Loucy (cell line): ENCODE data around the gene SSPN.

Source experiments
- H2AFZ ChIP-seq: fragments of 200-600 bp; sonication (generic); 2 replicates; pipeline ENCODE4 v1.6.0; 2016; ENCODE audit warnings: antibody characterized with exemption, mild to moderate bottlenecking, low read length, moderate library complexity
- H3F3A ChIP-seq: fragments of 200-600 bp; 2 replicates; pipeline ENCODE4 v1.6.0; 2016; ENCODE audit warnings: antibody characterized with exemption, low read depth, mild to moderate bottlenecking
- H3K27me3 ChIP-seq: fragments of 200-600 bp; sonication (generic); 2 replicates; pipeline ENCODE4 v1.6.1; 2014; ENCODE audit warnings: low read length, mild to moderate bottlenecking; ENCODE audit not compliant: insufficient read depth, poor library complexity, severe bottlenecking
- H3K36me3 ChIP-seq: fragments of 200-600 bp; sonication (generic); 2 replicates; pipeline ENCODE4 v1.6.1; 2016; ENCODE audit warnings: low read length; ENCODE audit not compliant: insufficient read depth
- H3K4me1 ChIP-seq: fragments of 200-600 bp; sonication (generic); 2 replicates; pipeline ENCODE4 v1.5.1; 2014; ENCODE audit warnings: low read length, mild to moderate bottlenecking; ENCODE audit not compliant: insufficient read depth, poor library complexity, severe bottlenecking
- H3K4me2 ChIP-seq: fragments of 200-600 bp; sonication (generic); 2 replicates; pipeline ENCODE4 v1.6.0; 2014; ENCODE audit warnings: antibody characterized with exemption, low read length, low read depth, mild to moderate bottlenecking; ENCODE audit not compliant: poor library complexity, severe bottlenecking
- H3K4me3 ChIP-seq: fragments of 200-600 bp; sonication (generic); 2 replicates; pipeline ENCODE4 v1.5.1; 2014; ENCODE audit warnings: low read length, mild to moderate bottlenecking, mixed read lengths; ENCODE audit not compliant: poor library complexity, severe bottlenecking
- H3K79me2 ChIP-seq: fragments of 200-600 bp; sonication (generic); 2 replicates; pipeline ENCODE4 v1.6.1; 2014; ENCODE audit warnings: low read length; ENCODE audit not compliant: insufficient read depth
- H3K9ac ChIP-seq: fragments of 200-600 bp; sonication (generic); 2 replicates; pipeline ENCODE4 v1.6.0; 2014; ENCODE audit warnings: mild to moderate bottlenecking, low read depth, low read length, moderate library complexity; ENCODE audit not compliant: poor library complexity, severe bottlenecking
- H3K9me2 ChIP-seq: fragments of 200-600 bp; sonication (generic); replicated peaks from 2 replicates; pipeline ENCODE4 v1.6.1; 2016; ENCODE audit warnings: low read depth, low read length, mixed read lengths
- H3K9me3 ChIP-seq: fragments of 200-600 bp; sonication (generic); 2 replicates; pipeline ENCODE4 v1.6.1; 2014; ENCODE audit warnings: mild to moderate bottlenecking, antibody characterized with exemption, low read length, low read depth; ENCODE audit not compliant: insufficient read depth
- H4K20me1 ChIP-seq: fragments of 200-600 bp; sonication (generic); 2 replicates; pipeline ENCODE4 v1.6.0; 2014; ENCODE audit warnings: antibody characterized with exemption, low read length, mild to moderate bottlenecking; ENCODE audit not compliant: insufficient read depth, poor library complexity, severe bottlenecking
- EZH2phosphoT487 ChIP-seq: fragments of 200-600 bp; IDR thresholded peaks from 2 replicates; pipeline ENCODE4 v1.6.1; 2018; ENCODE audit warnings: antibody characterized with exemption, mild to moderate bottlenecking, moderate library complexity, borderline replicate concordance
- TF ChIP-seq, protein P1 (sequence below): fragments of 200-600 bp; sonication (generic); conservative IDR thresholded peaks from 2 replicates; pipeline ENCODE4 v1.5.1; 2014; ENCODE audit warnings: mild to moderate bottlenecking, antibody characterized with exemption, low read length

Gene SSPN

DNA sequence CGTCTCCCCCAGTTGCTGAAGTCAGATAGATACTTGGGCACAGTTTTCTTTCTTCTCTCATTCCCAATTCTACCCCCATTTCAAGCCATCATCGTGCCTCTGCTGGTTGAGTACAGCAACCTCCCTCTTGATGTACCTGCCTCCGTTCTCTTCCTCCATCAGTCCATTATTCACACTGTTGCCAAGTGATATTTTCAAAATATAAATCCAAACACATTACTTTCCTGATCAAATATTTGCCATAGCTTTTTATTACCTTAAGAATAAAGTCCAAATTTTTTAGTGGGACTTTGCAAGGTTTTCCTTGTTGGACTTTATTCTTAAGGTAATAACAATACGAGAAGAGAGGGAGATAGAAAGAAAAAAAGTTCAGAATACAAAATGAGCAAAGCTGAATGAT lies 18.6 kb upstream of the SSPN start:
- no peaks in the 10 kb centered on the region for H3K27me3 ChIP-seq

DNA sequence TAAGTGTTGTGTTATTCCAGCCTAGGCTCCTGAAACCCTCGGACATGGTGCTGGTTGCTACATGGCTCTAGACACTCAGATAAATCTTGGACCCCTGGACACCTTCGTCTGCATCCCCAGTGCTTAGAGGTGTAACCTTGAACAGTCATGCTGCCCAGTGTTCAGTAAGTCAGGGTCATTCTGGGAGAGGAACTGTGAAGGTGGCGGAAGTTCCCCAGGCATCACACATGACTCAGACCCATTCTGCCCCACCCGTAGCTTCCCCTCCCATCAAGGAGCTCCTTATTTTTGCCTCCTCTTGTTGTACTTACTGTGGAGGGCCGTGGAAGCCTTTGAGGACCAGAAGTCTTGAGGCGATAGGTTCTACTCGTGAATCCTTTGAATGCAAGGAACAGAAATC lies 18.1 kb upstream of the SSPN start:
- H3K9ac ChIP-seq: no peak overlapping the region
- H3K79me2 ChIP-seq: no peaks in the 10 kb centered on the region
- no peaks in the 10 kb centered on the region for H3K9me2 ChIP-seq
- H4K20me1 ChIP-seq: no peaks in the 10 kb centered on the region
- no peak overlapping the region for H3K4me2 ChIP-seq
- H3F3A ChIP-seq: no peaks in the 10 kb centered on the region
- H3K27me3 ChIP-seq: no peaks in the 10 kb centered on the region
- H2AFZ ChIP-seq: no peak overlapping the region
- H3K4me1 ChIP-seq: no peaks in the 10 kb centered on the region
- H3K36me3 ChIP-seq: no peaks in the 10 kb centered on the region
- H3K9me3 ChIP-seq: no peaks in the 10 kb centered on the region
- H3K4me3 ChIP-seq: no peak overlapping the region
- TF ChIP-seq, protein P1, sequence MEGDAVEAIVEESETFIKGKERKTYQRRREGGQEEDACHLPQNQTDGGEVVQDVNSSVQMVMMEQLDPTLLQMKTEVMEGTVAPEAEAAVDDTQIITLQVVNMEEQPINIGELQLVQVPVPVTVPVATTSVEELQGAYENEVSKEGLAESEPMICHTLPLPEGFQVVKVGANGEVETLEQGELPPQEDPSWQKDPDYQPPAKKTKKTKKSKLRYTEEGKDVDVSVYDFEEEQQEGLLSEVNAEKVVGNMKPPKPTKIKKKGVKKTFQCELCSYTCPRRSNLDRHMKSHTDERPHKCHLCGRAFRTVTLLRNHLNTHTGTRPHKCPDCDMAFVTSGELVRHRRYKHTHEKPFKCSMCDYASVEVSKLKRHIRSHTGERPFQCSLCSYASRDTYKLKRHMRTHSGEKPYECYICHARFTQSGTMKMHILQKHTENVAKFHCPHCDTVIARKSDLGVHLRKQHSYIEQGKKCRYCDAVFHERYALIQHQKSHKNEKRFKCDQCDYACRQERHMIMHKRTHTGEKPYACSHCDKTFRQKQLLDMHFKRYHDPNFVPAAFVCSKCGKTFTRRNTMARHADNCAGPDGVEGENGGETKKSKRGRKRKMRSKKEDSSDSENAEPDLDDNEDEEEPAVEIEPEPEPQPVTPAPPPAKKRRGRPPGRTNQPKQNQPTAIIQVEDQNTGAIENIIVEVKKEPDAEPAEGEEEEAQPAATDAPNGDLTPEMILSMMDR: no peak
- TF ChIP-seq EZH2phosphoT487: no peak

More for the DNA sequence above, 18.6 kb upstream of the SSPN start:
- TF ChIP-seq, protein P1: no peak
- TF ChIP-seq EZH2phosphoT487: no peak
- H4K20me1 ChIP-seq: no peaks in the 10 kb centered on the region
- no peaks in the 10 kb centered on the region for H3F3A ChIP-seq
- no peaks in the 10 kb centered on the region for H3K36me3 ChIP-seq
- no peaks in the 10 kb centered on the region for H3K79me2 ChIP-seq
- no peaks in the 10 kb centered on the region for H3K4me1 ChIP-seq
- H3K4me3 ChIP-seq: no peak overlapping the region
- no peak overlapping the region for H3K9ac ChIP-seq
- H2AFZ ChIP-seq: no peak overlapping the region
- H3K9me2 ChIP-seq: no peaks in the 10 kb centered on the region
- H3K9me3 ChIP-seq: no peaks in the 10 kb centered on the region
- no peak overlapping the region for H3K4me2 ChIP-seq

DNA sequence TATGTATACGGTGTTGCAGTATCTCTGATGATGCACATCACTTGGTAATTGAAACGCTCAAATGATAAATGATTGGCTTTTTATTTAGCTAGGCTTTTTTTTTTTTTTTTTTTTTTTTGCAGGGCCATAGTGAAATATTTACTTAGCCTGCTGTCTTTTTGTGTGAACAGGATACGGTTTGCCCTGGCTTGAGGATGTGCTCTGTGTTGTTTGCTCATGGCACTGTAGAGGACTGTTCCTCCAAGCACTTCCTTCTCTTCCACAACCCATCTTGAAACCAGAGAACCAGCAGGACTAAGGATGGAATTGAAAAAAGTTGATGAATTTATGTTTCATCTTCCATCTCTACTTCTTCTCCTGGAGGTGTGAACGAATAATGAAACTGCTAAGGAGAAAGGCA lies 15.5 kb upstream of the SSPN start:
- Histone ChIP-seq H3K9ac (no peak overlapping the region), H3K4me3 (no peak overlapping the region)
- TF ChIP-seq EZH2phosphoT487: no peak
- TF ChIP-seq, protein P1: no peak

More for the DNA sequence above, 15.5 kb upstream of the SSPN start:
- Histone ChIP-seq H3K27me3 (no peaks in the 10 kb centered on the region), H3K9me2 (no peaks in the 10 kb centered on the region), H2AFZ (no peak overlapping the region), H3F3A (no peaks in the 10 kb centered on the region), H3K36me3 (no peaks in the 10 kb centered on the region), H4K20me1 (no peaks in the 10 kb centered on the region), H3K79me2 (no peaks in the 10 kb centered on the region), H3K4me2 (no peak overlapping the region), H3K4me1 (no peaks in the 10 kb centered on the region), H3K9me3 (no peaks in the 10 kb centered on the region)
